ENCODE measurements around the gene RNF112. TPM values are rescaled to one million over a fixed set of nuclear protein-coding genes. Genes with fewer than 3 reads are reported as not detected.

Gene RNF112
- total RNA-seq, 4 donors from 2014 or later = 0.44 to 2.5 (median 1.8) TPM

DNA sequence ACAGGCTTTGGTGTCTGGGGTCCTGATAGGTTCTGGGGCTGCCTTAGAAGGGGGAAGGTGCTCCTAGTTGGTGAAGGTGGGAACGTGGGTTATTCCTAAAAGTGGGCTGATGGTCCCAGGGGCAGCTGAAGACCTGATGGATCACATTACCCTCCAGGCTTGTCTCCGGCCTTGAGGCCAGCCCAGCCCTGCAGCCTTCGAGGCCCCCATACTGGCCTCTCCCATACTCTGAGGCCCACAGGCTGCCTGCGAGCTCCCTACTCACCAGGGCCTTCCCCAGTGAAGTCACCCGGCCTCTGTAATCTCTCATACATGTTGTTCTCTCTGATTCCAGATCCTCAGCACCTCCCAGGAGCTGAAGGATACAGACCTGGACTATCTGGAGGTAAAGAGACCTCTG, 2.7 kb downstream of the RNF112 start:
- no peak for DNase-seq (ENCODE audit: low spot score in 2 of 2)
- 72 to 90% methylated on average over 5 of the region's 5 CpGs for WGBS, 2 donors

DNA sequence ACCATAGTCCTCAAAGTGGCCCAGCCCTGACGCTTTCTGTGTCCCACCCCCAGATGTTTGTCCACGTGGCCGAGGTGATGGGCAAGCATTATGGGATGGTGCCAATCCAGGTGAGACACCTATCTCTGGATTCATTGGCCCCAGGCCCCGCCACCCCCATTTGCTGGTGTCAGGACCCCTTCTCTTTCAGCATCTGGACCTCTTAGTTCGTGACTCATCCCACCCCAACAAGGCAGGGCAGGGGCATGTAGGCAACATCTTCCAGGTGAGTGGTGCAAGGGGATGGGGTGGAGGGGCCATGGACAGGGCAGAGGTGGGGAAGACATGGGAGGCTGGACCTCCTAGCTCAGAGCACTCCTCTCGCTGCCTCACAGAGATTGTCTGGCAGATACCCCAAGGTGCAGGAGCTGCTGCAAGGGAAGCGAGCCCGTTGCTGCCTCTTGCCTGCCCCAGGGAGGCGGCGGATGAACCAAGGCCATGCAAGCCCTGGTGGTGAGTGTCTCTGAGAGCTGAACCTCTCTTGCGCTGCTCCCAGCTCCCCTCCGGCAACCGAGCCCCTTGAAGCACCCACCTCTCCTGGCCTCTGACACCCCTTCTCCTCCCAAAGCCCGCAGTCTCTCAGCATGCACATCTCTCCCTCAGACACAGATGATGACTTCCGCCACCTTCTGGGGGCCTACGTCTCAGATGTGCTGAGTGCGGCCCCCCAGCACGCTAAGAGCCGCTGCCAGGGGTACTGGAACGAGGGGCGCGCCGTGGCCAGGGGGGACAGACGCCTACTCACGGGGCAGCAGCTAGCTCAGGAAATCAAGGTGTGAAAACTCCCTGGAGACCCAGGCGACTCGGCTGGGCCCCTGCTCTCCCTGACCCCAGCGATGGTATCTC, 3.6 kb downstream of the RNF112 start:
- TF ChIP-seq POLR2A (IDR thresholded peaks at IDR 0.05) (no peak), EP300 (IDR thresholded peaks at IDR 0.05) (no peak)
- TF ChIP-seq, protein P1, sequence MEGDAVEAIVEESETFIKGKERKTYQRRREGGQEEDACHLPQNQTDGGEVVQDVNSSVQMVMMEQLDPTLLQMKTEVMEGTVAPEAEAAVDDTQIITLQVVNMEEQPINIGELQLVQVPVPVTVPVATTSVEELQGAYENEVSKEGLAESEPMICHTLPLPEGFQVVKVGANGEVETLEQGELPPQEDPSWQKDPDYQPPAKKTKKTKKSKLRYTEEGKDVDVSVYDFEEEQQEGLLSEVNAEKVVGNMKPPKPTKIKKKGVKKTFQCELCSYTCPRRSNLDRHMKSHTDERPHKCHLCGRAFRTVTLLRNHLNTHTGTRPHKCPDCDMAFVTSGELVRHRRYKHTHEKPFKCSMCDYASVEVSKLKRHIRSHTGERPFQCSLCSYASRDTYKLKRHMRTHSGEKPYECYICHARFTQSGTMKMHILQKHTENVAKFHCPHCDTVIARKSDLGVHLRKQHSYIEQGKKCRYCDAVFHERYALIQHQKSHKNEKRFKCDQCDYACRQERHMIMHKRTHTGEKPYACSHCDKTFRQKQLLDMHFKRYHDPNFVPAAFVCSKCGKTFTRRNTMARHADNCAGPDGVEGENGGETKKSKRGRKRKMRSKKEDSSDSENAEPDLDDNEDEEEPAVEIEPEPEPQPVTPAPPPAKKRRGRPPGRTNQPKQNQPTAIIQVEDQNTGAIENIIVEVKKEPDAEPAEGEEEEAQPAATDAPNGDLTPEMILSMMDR (IDR thresholded peaks at IDR 0.05) = no peak
- H3K4me1 ChIP-seq = peaks cover 0 to 18% (median 0%) of the 10 kb centered on the region in 4 donors
- H3K27me3 ChIP-seq = no peaks in the 10 kb centered on the region
- H3K4me3 ChIP-seq = no peak overlapping the region
- no peaks in the 10 kb centered on the region for H3K36me3 ChIP-seq
- no peak for DNase-seq (ENCODE audit: low spot score in 2 of 2)
- H3K27ac ChIP-seq = no peak overlapping the region
- H3K9me3 ChIP-seq = no peaks in the 10 kb centered on the region
- 86 to 87% methylated on average over 28 of the region's 28 CpGs for whole genome bisulfite sequencing, 2 donors

More for the DNA sequence above, 2.7 kb downstream of the RNF112 start:
- Histone ChIP-seq H3K4me1 (peaks cover 0 to 18% (median 0%) of the 10 kb centered on the region in 4 donors), H3K4me3 (no peak overlapping the region), H3K27ac (no peak overlapping the region), H3K27me3 (no peaks in the 10 kb centered on the region), H3K36me3 (no peaks in the 10 kb centered on the region), H3K9me3 (no peaks in the 10 kb centered on the region)
- TF ChIP-seq, protein P1 (IDR thresholded peaks at IDR 0.05) = no peak
- TF ChIP-seq POLR2A (IDR thresholded peaks at IDR 0.05) = no peak
- TF ChIP-seq EP300 (IDR thresholded peaks at IDR 0.05) = no peak

DNA sequence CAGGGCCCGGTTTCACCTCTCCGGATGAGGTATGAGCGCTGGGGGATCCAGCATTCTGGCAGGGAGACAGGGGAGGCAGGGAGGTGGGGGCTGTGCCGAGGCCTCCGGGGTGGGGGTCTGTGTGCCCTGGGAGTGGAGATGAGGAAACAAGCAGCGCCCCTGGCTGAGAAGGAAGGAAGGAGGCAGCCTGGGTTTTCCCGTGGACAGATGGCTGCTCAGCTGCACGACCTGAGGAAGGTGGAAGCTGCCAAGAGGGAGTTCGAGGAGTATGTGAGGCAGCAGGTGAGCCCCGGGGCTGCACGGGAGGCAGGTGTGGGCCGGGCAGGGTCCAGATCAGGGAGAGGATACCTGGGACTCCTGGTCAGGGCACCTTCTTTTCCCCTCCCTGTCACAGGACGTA, 4.3 kb downstream of the RNF112 start:
- no peak overlapping the region for H3K27ac ChIP-seq
- H3K4me1 ChIP-seq = peaks cover 0 to 18% (median 0%) of the 10 kb centered on the region in 4 donors
- TF ChIP-seq EP300 (IDR thresholded peaks at IDR 0.05) (no peak), POLR2A (IDR thresholded peaks at IDR 0.05) (no peak)
- TF ChIP-seq, protein P1 (IDR thresholded peaks at IDR 0.05) = no peak
- H3K9me3 ChIP-seq = no peaks in the 10 kb centered on the region
- H3K4me3 ChIP-seq = no peak overlapping the region
- no peak for DNase-seq (ENCODE audit: low spot score in 2 of 2)
- 76 to 83% methylated on average over 13 of the region's 13 CpGs for WGBS, 2 donors
- no peaks in the 10 kb centered on the region for H3K27me3 ChIP-seq
- no peaks in the 10 kb centered on the region for H3K36me3 ChIP-seq

DNA sequence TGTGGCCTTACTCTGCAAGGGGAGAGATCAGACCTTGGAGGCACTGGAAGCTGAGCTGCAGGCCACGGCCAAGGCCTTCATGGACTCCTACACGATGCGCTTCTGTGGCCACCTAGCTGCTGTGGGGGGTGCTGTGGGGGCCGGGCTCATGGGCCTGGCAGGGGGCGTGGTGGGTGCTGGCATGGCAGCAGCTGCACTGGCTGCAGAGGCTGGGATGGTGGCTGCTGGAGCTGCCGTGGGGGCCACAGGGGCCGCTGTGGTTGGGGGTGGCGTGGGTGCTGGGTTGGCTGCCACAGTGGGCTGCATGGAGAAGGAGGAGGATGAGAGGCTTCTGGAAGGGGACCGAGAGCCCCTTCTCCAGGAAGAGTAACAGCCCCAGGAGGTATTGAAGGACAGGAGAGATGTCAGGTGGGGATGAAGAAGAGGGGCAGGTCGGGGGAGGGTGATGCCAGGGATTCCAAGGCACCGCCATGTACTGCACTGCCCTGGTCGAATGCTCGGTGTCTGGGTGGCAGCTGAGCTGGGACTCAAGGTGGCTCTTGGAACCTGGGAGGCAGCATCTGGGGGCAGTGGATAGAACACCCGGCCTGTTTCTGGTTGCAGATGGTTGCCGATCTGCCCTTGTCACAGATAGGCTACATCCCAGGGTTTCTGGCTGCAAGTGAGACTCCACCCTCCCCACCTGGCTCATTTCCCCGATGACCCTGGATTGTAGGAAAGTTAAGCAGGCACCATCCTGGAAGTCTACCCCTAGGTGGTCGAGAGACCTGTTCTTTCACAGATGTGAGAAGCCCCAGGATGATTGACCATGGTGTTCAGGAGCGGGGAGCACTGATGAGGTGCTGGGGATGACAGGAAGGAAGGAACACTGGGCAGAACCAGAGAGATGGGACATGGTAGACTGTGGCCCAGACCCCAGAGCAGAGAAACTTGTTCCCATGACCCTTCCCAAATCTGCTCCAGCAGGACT, 5.1 kb downstream of the RNF112 start:
- 92% methylated on average over 14 to 17 of the region's 18 CpGs for WGBS, 2 donors

More for the DNA sequence above, 5.1 kb downstream of the RNF112 start:
- Histone ChIP-seq H3K9me3 (no peaks in the 10 kb centered on the region), H3K4me1 (peaks cover 0 to 14% (median 0%) of the 10 kb centered on the region in 4 donors), H3K27ac (no peak overlapping the region), H3K27me3 (no peaks in the 10 kb centered on the region), H3K36me3 (no peaks in the 10 kb centered on the region), H3K4me3 (no peak overlapping the region)
- TF ChIP-seq EP300 (IDR thresholded peaks at IDR 0.05) = no peak
- no peak for TF ChIP-seq POLR2A (IDR thresholded peaks at IDR 0.05)
- TF ChIP-seq, protein P1 (IDR thresholded peaks at IDR 0.05) = no peak
- DNase-seq (ENCODE audit: low spot score in 2 of 2) = no peak

Measured in tibial nerve (tissue), 4 donors.